Measurements from ENCODE around the gene MRPS26.
"Not testable (repeated sequence)": the region's sequence is repeated elsewhere in the genome, so short reads cannot be mapped to it uniquely, and the experiment has no call there.

MRPS26 gene

DNA sequence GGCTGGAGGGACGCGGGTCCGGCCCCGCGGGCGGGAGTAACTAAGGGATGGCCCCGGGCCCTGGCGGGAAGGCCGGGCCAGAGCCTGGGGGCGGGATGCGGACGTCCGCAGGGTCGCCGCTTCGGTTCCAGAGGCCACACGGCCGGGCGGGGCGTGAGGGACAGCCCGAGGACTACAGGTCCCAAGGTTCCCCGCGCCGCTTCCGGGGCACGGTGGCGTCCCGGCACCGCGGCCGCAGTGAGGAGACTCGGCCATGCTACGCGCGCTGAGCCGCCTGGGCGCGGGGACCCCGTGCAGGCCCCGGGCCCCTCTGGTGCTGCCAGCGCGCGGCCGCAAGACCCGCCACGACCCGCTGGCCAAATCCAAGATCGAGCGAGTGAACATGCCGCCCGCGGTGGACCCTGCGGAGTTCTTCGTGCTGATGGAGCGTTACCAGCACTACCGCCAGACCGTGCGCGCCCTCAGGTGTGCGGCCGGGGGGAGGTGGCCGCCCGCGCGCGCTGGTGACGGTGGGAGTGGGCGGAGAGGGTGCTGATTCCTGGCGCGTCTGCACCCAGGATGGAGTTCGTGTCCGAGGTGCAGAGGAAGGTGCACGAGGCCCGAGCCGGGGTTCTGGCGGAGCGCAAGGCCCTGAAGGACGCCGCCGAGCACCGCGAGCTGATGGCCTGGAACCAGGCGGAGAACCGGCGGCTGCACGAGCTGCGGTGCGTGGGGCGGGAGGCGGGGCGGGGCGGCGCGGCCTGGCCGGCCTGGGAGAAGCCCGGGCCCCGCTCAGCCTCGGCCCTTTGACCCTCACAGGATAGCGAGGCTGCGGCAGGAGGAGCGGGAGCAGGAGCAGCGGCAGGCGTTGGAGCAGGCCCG, at the start of gene MRPS26:
Gene MRPS26 (plus strand): TSS at position 237 of the 861 bp plus-strand sequence. CDS start 17 bp downstream, at position 254.
- peak; percentile 46 for DNase-seq

DNA sequence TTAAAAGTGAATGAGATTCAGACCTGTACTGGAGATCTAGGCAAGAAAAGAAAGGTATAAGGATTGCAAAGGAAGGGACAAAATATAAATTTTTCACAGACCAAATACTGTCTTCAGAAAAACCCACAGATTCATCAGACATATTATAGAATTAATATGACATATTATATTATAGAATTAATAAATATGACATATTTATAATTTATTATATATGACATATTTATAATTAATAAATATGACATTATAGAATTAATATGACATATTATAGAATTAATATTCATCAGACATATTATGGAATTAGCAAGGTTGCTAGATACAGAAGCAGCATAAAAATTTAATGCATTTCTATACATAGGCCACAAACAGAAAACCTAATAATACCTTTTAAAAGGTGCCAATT, 47.1 kb upstream of the MRPS26 start:
- DNase-seq: no peak

DNA sequence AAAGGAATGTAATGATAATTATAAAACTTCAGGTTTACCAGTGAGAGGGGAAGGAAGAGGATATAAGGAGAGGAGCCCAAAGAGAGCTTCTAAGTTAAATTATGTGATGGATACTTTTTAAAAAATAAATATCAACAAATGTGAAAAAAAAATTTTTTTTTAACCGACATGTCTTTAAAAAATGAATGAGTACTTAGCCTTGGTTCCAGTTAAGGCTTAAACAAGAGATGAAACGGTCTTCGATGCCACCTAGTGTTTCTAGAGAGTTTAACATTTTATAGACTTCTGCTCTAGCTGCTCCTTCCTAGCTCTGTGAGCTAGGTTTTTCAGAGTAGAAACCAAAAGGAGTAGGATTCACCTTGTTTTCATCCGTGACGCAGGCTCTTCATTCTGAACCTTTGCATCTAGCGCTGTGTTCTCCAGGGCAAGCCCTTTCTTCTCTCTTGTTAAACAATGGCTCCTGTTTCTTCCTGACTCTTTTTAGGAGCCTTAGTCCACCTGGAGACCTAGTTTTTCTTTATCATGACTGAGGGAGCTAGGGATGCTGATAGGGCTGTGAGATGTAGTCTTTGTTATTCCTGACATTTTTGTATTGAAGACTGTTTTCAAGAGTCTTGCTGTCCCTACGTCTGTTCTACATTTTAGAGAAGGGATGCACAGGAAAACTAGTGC, 44.9 kb upstream of the MRPS26 start:
- DNase-seq: no peak

DNA sequence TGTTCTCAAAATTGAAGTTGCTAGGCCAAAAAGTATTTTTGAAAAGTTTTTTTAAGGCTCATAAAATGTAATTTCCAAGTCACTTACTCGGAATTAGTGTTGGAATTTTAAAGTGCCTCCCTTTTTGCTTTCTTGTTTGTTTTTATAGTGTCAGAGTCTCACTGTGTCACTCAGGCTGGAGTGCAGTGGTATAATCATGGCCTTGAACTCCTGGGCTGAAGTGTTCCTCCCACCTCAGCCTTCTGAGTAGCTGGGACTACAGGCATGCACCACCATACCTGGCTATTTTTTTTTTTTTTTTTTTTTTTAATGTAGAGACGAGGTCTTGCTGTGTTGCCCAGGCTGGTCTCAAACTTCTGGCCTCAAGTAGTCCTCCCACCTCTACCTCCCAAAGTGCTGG, 42.4 kb upstream of the MRPS26 start:
- DNase-seq: no peak

DNA sequence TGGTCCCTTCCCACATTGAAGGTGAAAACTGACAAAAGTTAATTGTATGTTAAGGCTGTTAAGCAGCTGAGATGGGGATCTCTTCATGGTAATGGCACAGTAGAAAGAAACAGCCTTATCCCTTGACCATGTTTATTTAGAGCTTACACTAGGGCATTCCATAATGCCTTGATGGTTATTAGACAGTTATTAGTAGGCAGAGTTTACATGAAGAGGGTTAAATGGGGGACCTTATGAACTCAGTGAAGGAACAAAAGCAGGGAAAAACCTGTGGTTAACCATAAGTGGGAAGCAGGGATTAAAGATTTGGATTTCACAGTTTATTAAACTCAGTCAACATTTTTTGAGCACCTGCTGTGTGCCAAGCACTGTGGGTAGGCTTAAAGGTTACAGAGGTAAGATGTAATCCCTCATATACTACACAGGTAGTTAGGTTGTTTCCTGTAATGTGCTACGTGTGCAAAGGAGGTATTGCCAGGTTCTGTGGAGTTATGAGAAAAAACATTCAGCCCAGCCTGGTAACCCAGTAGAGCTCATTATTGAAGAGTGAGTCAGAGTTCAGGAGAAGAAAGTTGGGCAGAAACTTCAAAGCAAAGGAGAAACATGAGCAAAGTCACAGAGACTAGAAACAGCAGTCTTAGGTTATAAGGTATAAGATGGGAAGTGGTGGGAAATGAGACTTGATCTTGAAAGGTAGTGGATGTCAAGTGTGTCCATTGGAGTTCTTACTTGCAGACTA, 34.7 kb upstream of the MRPS26 start:
- DNase-seq: peak; percentile 69

DNA sequence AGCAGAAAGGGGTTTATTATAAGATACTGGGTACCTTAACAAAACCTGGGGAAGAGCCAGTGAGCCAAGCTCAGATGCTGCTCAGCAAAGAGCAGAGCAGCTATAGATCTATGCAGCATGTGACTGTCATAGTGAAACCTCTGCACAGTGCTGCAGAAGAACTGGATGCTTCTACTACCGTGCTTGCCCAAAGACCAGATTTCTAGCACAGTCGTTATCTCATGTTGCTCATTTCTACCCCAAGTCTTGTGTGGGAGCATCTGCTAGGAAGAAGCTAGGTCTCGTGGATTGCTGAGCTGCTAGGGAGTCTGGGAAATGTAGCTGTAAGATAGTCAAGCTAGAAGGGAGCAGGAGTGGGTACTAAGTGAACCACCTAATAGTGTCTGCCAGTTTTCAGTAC, 34.1 kb upstream of the MRPS26 start:
- no peak for DNase-seq

DNA sequence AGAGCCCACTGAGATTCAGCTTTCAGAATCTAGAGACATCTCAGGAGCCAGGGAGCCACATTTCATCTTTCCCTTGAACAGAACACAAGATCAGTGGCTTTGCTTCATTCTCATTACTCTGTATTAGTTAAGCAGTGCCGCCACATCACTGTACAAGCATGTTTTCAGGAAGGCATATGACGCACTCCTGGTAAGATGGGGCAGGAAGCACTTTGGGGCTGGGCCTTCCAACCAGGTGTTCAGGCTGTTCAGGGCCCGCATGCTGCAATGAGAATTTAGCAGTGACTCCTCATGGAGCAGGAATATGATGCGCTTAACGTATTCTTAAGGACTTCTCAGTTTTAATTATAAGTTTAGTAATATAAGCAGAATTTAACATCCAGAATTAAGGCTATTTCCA, 32.1 kb upstream of the MRPS26 start:
- no peak for DNase-seq

DNA sequence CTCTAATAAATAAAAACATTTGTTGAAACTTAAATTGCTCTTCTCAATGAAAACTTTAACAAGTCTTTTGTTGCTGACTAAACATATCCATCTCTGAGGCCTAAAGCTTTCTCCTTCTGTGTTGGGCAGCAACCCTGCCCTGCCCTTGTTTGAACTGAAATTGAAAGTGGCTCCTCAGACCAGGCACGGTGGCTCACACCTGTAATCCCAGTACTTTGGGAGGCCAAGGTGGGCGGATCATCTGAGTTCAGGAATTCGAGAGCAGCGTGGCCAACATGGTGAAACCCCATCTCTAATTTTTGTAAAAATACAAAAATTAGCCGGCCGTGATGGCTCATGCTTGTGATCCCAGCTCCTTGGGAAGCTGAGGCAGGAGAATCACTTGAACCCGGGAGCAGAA, 31.7 kb upstream of the MRPS26 start:
- DNase-seq: no peak

DNA sequence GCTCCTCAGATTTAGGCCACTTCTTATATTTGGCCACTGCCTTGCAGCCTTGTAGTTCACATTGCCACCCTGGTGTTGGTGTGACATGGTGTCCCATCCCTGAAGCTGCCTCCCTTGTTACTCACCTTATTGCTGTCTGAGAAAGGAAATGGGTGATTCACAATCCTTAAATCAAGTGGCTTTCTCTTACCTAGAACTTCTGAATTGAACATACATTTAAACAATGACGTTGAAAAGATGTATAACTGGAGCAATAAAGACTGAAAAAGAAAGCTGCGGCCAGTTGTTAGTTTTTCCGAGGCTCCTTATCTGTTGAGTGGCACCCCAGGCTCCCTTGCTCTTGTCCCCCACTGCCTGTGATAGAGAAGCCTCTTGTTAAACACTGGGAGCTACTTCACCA, 31.2 kb upstream of the MRPS26 start:
- no peak for DNase-seq

DNA sequence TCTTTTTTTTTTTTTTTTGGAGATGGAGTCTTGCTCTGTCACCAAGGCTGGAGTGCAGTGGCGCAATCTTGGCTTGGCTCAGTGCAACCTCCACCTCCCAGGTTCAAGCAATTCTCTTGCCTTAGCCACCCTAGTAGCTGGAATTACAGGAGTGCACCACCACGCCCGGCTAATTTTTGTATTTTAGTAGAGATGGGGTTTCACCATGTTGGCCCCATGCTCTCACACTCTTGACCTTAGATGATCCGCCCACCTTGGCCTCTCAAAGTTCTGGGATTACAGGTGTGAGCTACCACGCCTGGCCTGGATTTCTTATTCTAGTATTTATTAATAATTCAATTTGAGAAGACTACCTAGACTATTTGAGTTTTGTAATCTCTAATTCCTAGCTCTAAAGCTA, 30.6 kb upstream of the MRPS26 start:
- not testable (repeated sequence) for DNase-seq

DNA sequence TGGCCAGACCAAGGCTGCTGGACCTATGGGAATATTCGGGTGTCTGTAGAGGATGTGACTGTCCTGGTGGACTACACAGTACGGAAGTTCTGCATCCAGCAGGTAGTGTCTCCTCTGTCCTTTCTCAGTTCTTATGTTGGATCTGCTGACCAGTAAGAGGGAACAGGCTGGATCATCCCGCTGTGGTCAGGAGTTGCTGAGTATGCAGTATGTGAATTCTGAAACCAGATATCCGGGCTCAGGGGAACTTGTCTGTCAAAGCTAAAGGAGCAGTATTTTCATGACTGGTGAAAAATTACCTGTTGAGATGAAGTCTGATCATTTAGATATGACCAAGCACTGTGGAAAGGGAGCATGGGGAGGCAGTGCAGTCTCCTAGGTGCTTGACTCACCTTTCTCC, 24.5 kb upstream of the MRPS26 start:
- DNase-seq: no peak

DNA sequence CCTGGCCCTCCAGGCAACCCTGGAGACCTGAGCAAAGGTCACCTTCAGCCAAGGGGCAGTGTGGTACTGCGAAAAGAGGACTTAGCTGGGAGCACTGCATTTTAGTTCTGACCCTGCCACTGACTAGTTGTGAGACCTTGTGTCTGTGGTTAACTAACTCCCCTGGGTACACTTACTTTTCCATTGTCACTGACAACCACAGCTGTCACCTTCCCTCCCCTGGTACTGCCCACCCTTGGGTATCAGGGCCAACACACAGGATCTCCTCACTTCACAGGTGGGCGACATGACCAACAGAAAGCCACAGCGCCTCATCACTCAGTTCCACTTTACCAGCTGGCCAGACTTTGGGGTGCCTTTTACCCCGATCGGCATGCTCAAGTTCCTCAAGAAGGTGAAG, 24.1 kb upstream of the MRPS26 start:
- no peak for DNase-seq

DNA sequence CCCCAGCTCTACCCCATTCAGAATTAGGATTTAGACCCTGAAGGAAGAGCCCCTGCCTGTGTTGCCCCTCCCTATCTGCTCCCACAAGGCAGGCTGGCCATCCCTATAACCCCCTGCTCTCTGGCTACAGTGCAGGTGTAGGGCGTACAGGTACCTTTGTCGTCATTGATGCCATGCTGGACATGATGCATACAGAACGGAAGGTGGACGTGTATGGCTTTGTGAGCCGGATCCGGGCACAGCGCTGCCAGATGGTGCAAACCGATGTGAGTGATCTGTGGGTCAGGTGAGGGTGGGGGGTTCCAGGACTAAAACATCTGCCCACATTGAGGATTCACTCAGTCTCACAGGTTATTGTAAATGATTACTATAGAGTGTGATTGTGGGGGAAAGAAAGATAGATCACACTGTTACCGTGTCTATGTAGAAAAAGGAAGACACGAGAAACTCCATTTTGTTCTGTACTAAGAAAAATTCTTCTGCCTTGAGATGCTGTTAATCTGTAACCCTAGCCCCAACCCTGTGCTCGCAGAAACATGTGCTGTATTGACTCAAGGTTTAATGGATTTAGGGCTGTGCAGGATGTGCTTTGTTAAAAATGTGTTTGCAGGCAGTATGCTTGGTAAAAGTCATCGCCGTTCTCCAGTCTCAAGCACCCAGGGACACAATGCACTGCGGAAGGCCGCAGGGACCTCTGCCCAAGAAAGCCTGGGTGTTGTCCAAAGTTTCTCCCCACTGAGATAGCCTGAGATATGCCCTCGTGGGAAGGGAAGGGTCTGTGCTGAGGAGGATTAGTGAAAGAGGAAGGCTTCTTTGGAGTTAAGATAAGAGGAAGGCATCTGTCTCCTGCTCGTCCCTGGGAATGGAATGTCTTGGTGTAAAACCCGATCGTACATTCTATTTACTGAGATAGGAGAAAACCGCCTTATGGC, 23.0 kb upstream of the MRPS26 start:
- not testable (repeated sequence) for DNase-seq

DNA sequence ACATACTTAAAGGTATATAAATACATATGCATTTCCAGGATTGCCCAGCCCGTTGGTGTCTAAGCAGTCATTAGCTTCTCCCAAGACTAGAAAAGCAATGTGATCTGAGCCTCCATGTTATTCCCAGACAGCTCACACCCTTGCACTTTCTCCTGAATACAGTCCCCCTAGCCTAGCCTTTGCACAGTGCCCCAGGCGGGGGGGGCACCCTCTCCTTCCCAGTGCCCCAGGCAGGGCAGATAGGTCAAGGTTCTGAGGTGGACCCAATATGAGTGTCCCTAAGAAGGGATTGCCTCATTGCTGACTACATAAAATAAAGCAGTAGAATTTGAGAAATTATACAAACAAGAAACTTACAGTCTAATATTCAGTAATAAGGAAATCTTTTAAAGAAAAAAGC, 17.9 kb upstream of the MRPS26 start:
- DNase-seq: no peak

DNA sequence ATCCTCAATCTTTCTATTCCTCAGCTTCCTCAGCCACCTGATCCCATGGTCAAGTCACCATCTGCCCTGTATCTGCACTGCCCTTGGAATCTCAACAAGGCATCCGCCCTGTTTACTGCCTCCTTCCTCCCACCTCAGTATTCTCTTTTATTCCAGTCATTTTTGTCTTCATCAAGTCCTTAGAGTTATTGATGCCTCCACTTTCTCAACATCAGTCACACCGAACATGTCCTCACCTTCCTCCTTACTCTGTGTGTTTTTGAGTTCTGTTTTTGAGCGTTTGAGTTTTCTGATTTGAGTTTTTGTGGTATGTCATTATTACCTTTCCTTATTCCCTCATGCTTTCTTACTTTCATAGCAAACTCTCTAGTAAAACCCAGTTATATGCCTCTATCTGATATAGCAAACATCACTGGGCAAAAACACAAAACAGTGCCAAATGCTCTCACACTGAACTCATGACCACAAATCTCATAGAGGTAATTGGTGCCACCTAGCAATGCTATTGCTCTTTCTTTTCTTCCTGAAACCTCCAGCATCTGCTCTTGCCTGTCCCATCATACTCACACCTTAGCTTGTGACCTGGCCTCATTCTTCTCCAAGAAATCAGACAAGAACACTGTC, 14.2 kb upstream of the MRPS26 start:
- no peak for DNase-seq

DNA sequence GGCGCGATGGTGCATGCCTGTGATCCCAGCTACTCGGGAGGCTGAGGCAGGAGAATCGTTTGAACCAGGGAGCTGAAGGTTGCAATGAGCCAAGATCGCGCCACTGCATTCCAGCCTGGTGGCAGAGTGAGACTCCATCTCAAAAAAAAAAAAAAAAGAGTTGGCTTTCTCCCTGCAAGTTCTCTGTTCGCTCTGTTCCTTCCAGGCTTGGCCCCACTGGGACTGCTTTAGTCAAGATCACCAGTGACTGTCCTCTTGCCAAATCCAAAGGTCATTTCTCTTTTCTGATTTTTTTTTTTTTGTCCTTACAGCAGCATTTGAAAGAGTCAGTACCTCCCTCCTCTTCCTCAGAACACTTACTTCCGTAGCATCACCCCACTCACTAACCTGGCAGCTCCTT, 13.2 kb upstream of the MRPS26 start:
- DNase-seq: no peak

DNA sequence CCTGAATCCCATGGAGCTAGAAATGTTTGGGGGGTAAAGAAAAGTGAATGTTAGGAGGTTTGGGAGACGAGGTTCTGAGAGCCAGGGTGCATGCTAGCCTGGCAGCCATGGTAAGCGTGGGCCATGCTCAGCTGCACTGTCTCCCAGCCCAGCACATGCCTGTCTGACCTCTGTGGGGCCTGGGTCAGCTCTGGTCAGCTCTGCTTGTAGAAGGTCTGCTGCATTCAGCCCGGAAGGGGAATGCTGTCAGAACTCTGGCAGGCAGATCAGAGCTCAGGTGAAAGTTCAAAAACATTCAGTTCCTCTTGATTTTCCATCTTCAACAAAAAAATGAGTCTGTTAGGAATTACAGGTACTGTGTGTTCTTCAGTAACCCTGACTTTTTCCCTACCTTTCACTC, 8.2 kb upstream of the MRPS26 start:
- no peak for DNase-seq

DNA sequence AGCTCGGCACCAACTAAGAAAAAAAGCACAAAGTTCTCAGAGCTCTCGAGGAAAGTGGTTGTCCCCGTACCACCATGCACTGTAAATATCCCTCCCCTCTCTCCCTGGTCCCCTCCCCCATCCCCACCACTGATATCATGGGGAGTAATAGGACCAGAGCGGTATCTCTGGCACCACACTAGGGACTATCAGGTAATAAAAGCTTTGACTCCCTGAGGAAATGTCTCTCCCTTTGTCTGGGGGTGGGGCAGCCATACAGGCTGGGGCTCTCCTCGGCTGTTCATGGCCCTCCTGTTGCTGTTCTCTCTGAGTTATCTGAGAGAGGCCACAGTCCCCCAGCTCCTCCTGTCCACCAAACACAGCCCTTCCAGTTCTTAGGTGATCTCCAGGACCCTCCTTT, 7.4 kb upstream of the MRPS26 start:
- DNase-seq: no peak

DNA sequence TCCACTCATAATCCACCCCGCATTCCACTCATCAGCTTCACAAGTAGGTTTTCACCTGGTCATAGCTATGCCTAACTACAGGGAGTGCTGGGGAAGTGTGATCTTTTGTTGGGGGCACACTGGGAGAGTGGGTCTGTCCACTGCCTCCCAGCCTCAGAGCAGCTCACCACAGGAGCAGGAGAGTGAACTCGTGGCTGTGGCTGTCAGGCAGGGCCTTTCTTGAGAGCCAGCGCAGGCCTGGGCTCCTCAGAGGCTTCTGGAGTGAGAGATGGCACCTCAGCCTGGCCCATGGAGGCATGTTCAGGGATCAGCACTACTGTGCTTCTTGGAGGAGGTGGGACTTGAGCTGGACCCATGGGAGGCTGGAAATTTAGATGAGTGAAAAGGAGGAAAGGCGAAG, 6.4 kb upstream of the MRPS26 start:
- no peak for DNase-seq

DNA sequence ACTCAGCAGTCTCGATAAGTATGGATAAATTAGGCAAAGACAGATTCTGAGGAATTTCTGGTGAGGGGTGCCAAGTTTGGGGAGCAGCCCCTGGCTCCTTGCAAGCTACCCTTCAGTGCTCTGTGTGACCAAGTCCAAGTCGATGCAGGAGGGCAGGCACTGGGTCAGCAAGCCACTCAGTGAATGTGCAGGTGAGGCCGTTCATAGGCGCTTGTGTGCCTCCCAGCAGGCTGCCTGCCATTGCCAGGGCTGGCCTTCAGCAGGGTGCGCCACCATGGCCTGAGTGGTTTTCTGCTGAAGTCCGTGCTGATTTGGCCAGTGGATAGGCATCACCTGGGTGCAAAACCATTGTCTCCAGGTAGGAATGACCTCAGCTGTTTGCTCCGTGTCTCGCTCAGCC, 5.8 kb upstream of the MRPS26 start:
- no peak for DNase-seq

DNA sequence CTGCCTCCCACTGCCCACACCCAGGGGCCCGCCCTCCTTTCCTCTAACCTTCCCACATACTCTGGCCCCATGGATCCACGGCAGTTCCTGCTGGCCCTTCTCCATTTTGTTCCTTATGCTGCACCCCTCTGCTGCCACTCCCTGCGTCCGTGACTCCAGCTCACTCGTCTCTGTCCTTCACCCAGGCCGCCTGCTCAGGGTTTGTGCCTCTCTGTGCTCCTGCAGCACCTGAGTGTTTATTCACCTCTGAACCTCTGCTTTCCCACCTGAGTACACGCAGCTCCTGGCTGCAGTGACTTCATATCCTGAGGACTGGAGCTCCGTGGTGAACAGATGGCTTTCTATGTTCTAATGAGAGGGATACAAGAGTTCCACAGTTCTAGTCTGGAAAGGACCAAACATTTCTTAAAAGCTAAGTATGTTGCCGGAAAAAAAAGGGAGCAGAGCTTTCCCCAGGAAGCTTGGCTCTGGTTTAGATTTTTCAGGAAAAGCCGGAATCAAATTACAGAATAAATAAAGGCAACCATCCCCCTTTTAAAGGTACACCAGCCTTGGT, 3.9 kb upstream of the MRPS26 start:
- no peak for DNase-seq

DNA sequence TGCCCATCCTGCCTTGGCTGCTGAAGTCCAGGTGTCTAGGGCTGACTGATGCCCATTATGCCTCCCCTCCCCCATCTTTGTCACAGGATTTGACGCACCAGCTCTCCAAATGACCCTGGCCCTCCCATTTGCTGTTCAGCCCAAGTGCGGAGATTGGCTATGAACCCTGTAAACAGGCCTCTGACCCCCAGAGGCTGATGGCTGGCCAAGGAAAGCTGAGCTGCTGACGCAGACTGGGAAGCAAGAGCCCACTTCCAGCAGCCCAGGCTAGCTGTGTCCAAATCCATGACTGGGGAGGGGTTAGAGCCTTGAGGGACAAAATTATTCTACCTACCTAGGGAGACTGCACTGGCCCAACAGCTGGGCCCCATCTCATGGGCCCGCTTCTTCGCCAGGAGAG, 3.2 kb upstream of the MRPS26 start:
- no peak for DNase-seq
